ENCODE measurements around the gene TEX22. TPM values are rescaled to one million over a fixed set of nuclear protein-coding genes. Genes with fewer than 3 reads are reported as not detected.

Gene TEX22
- total and polyA plus RNA-seq, 8 donors, result 0.96 to 3.0 (median 1.5) TPM

GRCh38 chr14:105351410-105351809 is 46.9 kb upstream of the TEX22 start:
- Histone ChIP-seq H3K27me3 (no peaks in the 10 kb centered on the region), H3K27ac (no peak overlapping the region), H3K9me3 (no peaks in the 10 kb centered on the region), H3K4me3 (no peak overlapping the region), H3K4me1 (peaks cover 5 to 6% of the 10 kb centered on the region in 2 donors), H3K36me3 (peaks cover 0 to 50% of the 10 kb centered on the region in 2 donors)
- intact Hi-C loops (cut with DNase I), result loop anchor here in 1 of 2 donors (5.0 to 10.0 kb wide), 2 partner anchors 149 to 257 kb away; no protein-coding TSS in a partner anchor
- TF ChIP-seq CTCF (IDR thresholded peaks at IDR 0.05), result no peak
- DNase-seq, result no peak
- ATAC-seq, result no peak

- TF ChIP-seq CTCF (IDR thresholded peaks at IDR 0.05), result peak; percentile 80 to 92
- H3K36me3 ChIP-seq, result peaks cover 0 to 53% of the 10 kb centered on the region in 2 donors
- no peak overlapping the region for H3K27ac ChIP-seq
- ATAC-seq, result peak; percentile 98
- intact Hi-C loops (cut with DNase I), result loop anchor here in 1 of 2 donors (5.0 to 10.0 kb wide), 2 partner anchors 150 to 257 kb away; no protein-coding TSS in a partner anchor
- no peaks in the 10 kb centered on the region for H3K9me3 ChIP-seq
- peaks cover 5 to 6% of the 10 kb centered on the region in 2 donors for H3K4me1 ChIP-seq
- H3K4me3 ChIP-seq, result no peak overlapping the region
- DNase-seq, result peak; percentile 62 to 87 (median 84)
- H3K27me3 ChIP-seq, result no peaks in the 10 kb centered on the region
Observed at GRCh38 chr14:105351920-105352851, 46.2 kb upstream of the TEX22 start.

- intact Hi-C loops (cut with DNase I), result loop anchor here in 1 of 2 donors (5.0 to 10.0 kb wide), 2 partner anchors 151 to 258 kb away; no protein-coding TSS in a partner anchor
- Histone ChIP-seq H3K27ac (no peak overlapping the region), H3K27me3 (no peaks in the 10 kb centered on the region), H3K36me3 (peaks cover 0 to 53% of the 10 kb centered on the region in 2 donors), H3K4me1 (peaks cover 5 to 6% of the 10 kb centered on the region in 2 donors), H3K4me3 (no peak overlapping the region), H3K9me3 (no peaks in the 10 kb centered on the region)
- ATAC-seq, result no peak
- DNase-seq, result no peak
- TF ChIP-seq CTCF (IDR thresholded peaks at IDR 0.05), result no peak
Observed at GRCh38 chr14:105353136-105353535, 45.2 kb upstream of the TEX22 start.

- TF ChIP-seq CTCF (IDR thresholded peaks at IDR 0.05), result no peak
- no peak overlapping the region for H3K4me3 ChIP-seq
- DNase-seq (no peak), ATAC-seq (no peak)
- H3K27ac ChIP-seq, result no peak overlapping the region
- H3K4me1 ChIP-seq, result peaks cover 5 to 6% of the 10 kb centered on the region in 2 donors
- intact Hi-C loops (cut with DNase I), result loop anchor here in 1 of 2 donors (5.0 to 10.0 kb wide), 2 partner anchors 152 to 260 kb away; no protein-coding TSS in a partner anchor
- H3K36me3 ChIP-seq, result peaks cover 0 to 42% of the 10 kb centered on the region in 2 donors
- no peaks in the 10 kb centered on the region for H3K27me3 ChIP-seq
- no peaks in the 10 kb centered on the region for H3K9me3 ChIP-seq
Observed at GRCh38 chr14:105354541-105354940, 43.8 kb upstream of the TEX22 start.

- Histone ChIP-seq H3K36me3 (peaks cover 0 to 36% of the 10 kb centered on the region in 2 donors), H3K4me1 (peaks cover 5 to 6% of the 10 kb centered on the region in 2 donors), H3K27ac (no peak overlapping the region), H3K27me3 (no peaks in the 10 kb centered on the region), H3K9me3 (no peaks in the 10 kb centered on the region), H3K4me3 (no peak overlapping the region)
- TF ChIP-seq CTCF (IDR thresholded peaks at IDR 0.05), result no peak
- ATAC-seq (no peak), DNase-seq (no peak)
- intact Hi-C loops (cut with DNase I), result loop anchor here in 1 of 2 donors (10.0 kb wide), 1 partner anchor 260 kb away; no protein-coding TSS in a partner anchor
Observed at GRCh38 chr14:105355049-105355575, 43.2 kb upstream of the TEX22 start.

All from left lung (tissue), 10 donors.